GM12874 (cell line): ENCODE measurements around the gene PPP2CA.

ENCODE experiments used
- CTCF ChIP-seq: IDR thresholded peaks from 2 replicates; pipeline ENCODE4 v1.5.1; 2011; ENCODE audit warnings: low read depth, mild to moderate bottlenecking, control low read depth, low read length, moderate library complexity; ENCODE audit not compliant: insufficient read depth

Gene PPP2CA

DNA sequence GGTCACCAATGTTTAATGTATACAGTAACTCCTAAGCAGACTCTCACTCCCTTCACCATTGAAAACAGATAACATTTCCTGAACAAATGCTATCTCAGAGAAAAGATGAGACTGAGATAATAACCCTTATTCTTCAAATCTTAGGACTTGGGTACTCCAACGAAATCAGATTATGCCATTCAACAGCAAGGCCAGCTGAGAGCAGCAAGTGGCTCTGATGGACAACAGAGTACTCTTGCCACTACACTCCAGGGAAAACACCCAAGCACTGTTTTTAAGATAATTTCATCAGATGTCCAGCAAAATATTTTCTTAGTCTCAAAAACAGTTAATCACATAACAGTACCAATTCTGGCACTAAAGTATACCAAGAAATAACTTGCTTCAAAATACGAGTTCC lies 10.1 kb downstream of the PPP2CA start:
- TF ChIP-seq CTCF, result no peak

GRCh38 chr5:134209477-134210245 lies 16.2 kb downstream of the PPP2CA start:
- TF ChIP-seq CTCF, result no peak

DNA sequence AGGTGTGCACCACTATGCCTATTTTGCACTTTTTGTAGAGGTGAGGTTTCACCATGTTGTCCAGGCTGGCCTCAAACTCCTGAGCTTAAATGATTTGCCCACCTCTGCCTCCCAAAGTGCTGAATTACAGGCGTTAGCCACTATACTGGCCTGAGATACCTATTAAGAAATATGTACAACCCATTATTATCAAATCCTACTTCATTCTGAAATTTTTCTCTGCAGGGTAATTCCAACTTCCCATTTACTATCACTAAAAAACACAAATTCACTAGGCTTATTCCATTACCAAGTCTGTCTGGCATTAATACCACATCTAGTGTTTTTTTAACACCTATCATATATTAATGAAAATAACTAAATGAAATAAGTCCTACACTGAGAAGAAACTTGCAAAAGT lies 18.2 kb downstream of the PPP2CA start:
- TF ChIP-seq CTCF, result no peak

- no peak for TF ChIP-seq CTCF
Observed at GRCh38 chr5:134206627-134207160, 19.2 kb downstream of the PPP2CA start.

GRCh38 chr5:134204575-134204974 lies 21.3 kb downstream of the PPP2CA start:
- no peak for TF ChIP-seq CTCF

DNA sequence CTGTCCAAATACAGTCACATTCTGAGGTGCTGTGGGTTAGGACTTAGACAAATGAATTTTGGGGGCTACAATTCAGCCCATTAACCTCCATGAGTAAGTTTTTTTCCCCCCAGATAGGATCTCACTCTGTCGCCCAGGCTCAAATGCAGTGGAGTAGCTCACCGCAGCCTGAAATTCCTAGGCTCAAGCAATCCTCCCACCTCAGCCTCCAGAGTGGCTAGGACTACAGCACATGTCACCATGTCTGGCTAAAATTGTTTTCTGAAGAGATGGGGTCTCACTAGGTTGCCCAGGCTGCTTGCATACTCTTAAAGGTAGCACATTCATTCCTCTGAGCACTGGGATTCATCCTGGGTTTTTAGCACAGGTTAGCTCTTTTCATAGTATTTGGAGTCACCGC lies 22.2 kb downstream of the PPP2CA start:
- no peak for TF ChIP-seq CTCF

DNA sequence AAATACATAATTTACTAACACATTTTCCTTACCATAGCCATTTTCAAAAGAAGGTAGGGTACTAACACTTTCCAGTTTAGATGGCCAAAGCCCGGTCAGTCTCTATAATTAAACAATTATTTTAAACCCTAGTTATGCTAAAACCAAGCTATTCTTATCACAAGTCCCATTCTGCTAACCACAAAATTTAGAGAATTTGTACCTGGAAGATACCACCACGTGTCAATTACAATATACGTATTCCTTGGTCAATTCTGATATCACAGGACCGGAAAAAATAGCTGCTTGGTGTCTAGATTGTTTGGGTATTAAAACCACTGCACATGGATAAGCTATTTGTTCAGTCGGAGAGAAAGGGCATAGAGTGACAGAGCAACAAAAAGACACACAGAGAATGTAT lies 30.2 kb downstream of the PPP2CA start:
- no peak for TF ChIP-seq CTCF

- no peak for TF ChIP-seq CTCF
Observed at GRCh38 chr5:134189031-134189430, 36.8 kb downstream of the PPP2CA start.
